Nephron progenitor cell (in vitro differentiated cells): Measurements from ENCODE around the gene STMN3.

ENCODE experiments used
- DNase-seq: peaks from one replicate; pipeline ENCODE4 v3.0.0; 2021
- H3K27ac Mint-ChIP-seq: 2 replicates; pipeline ENCODE4 v1.8.0; 2021; ENCODE audit warnings: mild to moderate bottlenecking, moderate library complexity, mixed read lengths
- H3K27me3 Mint-ChIP-seq: 2 replicates; pipeline ENCODE4 v1.8.0; 2021; ENCODE audit warnings: mild to moderate bottlenecking, low read depth, mixed read lengths; ENCODE audit not compliant: poor library complexity
- H3K36me3 Mint-ChIP-seq: 2 replicates; pipeline ENCODE4 v1.8.0; 2021; ENCODE audit warnings: low read depth, mixed read lengths
- H3K4me1 Mint-ChIP-seq: 2 replicates; pipeline ENCODE4 v1.8.0; 2021; ENCODE audit warnings: mixed read lengths
- H3K4me3 Mint-ChIP-seq: 2 replicates; pipeline ENCODE4 v1.8.0; 2021; ENCODE audit warnings: mild to moderate bottlenecking, moderate library complexity, mixed read lengths
- H3K9me3 Mint-ChIP-seq: 2 replicates; pipeline ENCODE4 v1.8.0; 2021; ENCODE audit warnings: mild to moderate bottlenecking, moderate library complexity, mixed read lengths
- CTCF ChIP-seq: fragments of 200-600 bp; sonication (generic); IDR thresholded peaks from 2 replicates; pipeline ENCODE4 v1.5.0; 2021; ENCODE audit warnings: antibody characterized with exemption

The STMN3 gene

GRCh38 chr20:63648895-63649589 is 4.2 kb downstream of the STMN3 start:
- DNase-seq, result no peak
- peaks cover 42% of the 10 kb centered on the region for H3K27me3 Mint-ChIP-seq
- no peak for TF ChIP-seq CTCF
- no peaks in the 10 kb centered on the region for H3K9me3 Mint-ChIP-seq
- H3K4me3 Mint-ChIP-seq, result no peak overlapping the region
- H3K27ac Mint-ChIP-seq, result no peak overlapping the region
- H3K4me1 Mint-ChIP-seq, result peaks cover 14% of the 10 kb centered on the region
- H3K36me3 Mint-ChIP-seq, result no peaks in the 10 kb centered on the region

GRCh38 chr20:63648190-63648589 is 5.0 kb downstream of the STMN3 start:
- H3K9me3 Mint-ChIP-seq, result no peaks in the 10 kb centered on the region
- H3K4me1 Mint-ChIP-seq, result peaks cover 12% of the 10 kb centered on the region
- H3K27ac Mint-ChIP-seq, result no peak overlapping the region
- no peak for DNase-seq
- peaks cover 47% of the 10 kb centered on the region for H3K27me3 Mint-ChIP-seq
- TF ChIP-seq CTCF, result no peak
- H3K36me3 Mint-ChIP-seq, result no peaks in the 10 kb centered on the region
- H3K4me3 Mint-ChIP-seq, result no peak overlapping the region

GRCh38 chr20:63645218-63645617 is 8.0 kb downstream of the STMN3 start:
- peak; percentile 34 for DNase-seq
- Mint-ChIP-seq H3K36me3 (no peaks in the 10 kb centered on the region), H3K27me3 (peaks cover 34% of the 10 kb centered on the region), H3K27ac (no peak overlapping the region), H3K4me3 (no peak overlapping the region), H3K4me1 (peaks cover 10% of the 10 kb centered on the region), H3K9me3 (no peaks in the 10 kb centered on the region)
- no peak for TF ChIP-seq CTCF

GRCh38 chr20:63643946-63644345 is 9.3 kb downstream of the STMN3 start:
- no peaks in the 10 kb centered on the region for H3K9me3 Mint-ChIP-seq
- H3K36me3 Mint-ChIP-seq, result no peaks in the 10 kb centered on the region
- peaks cover 30% of the 10 kb centered on the region for H3K27me3 Mint-ChIP-seq
- H3K27ac Mint-ChIP-seq, result no peak overlapping the region
- H3K4me1 Mint-ChIP-seq, result peaks cover 10% of the 10 kb centered on the region
- peak overlapping the region; percentile 4 for H3K4me3 Mint-ChIP-seq
- no peak for TF ChIP-seq CTCF
- no peak for DNase-seq

GRCh38 chr20:63643499-63643898 is 9.7 kb downstream of the STMN3 start:
- no peak overlapping the region for H3K27ac Mint-ChIP-seq
- DNase-seq, result no peak
- H3K27me3 Mint-ChIP-seq, result peaks cover 26% of the 10 kb centered on the region
- TF ChIP-seq CTCF, result no peak
- peak overlapping the region; percentile 80 for H3K4me3 Mint-ChIP-seq
- no peaks in the 10 kb centered on the region for H3K9me3 Mint-ChIP-seq
- H3K36me3 Mint-ChIP-seq, result no peaks in the 10 kb centered on the region
- peaks cover 10% of the 10 kb centered on the region for H3K4me1 Mint-ChIP-seq
